ENCODE data around the gene SGMS2.

The SGMS2 gene

DNA sequence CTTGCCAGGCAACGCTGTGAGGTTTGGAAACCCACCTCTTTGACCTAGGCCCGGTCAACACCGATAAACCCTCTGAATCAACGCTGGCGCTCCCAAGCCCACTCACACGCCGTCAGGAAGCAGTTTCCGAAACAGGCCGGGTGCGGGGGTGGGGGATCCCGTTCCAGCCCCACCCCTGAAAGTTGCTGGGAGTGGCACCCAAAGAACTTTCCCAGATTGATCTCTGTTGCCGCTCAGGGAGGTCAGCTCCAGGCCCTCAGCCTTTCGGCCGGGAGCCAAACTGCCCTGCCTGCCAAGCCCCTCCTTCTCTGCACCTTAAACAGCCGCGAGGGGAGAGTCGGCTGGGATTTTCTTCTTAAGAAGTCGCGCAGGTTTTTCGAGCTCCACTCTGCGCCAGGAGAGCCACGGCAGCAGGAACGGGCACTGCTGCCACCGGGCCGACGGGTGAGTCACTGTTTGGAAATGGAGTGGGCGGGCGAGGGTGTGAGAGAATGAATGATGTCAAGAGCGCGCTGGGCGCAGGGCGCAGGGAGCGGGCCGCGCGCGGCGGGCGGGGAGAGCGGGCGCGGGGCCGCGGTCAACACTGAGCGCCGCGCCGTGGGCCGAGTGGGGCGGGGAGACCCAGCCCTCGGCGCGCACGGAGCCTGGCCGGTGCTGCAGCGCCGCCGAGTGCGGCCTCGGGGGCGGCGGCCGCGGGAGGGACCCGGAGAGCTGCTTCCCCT lies at the start of gene SGMS2:
TSS of gene SGMS2 (plus strand) at position 583 of the 722 bp plus-strand sequence. CDS start 70,622 bp downstream, outside the sequence.
- DNase-seq: peak; percentile 51
- in situ Hi-C loops (cut with MboI; ENCODE audit: low pct_unique_long_range_greater_than_20kb, low sequenced_read_pairs): no loop called here

DNA sequence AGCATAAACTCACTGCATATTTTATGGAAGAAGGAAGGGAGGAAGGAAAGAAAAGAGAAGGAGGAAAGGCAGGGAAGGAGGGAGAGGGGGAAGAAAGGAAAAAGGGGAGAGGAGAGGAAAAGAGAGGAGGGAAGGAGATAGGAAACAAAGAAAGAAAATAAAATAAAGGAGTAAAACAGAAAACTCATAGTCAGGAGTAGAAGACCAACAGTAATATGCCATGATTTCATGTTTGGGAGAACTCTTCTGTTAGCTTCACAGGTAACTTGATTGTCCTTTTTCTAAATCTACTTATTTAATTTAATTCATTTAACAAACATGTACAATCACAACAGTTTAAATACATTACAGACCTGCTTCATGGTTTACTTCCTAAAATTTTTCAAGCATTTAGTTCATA lies 46.8 kb upstream of the SGMS2 start:
- DNase-seq: no peak

DNA sequence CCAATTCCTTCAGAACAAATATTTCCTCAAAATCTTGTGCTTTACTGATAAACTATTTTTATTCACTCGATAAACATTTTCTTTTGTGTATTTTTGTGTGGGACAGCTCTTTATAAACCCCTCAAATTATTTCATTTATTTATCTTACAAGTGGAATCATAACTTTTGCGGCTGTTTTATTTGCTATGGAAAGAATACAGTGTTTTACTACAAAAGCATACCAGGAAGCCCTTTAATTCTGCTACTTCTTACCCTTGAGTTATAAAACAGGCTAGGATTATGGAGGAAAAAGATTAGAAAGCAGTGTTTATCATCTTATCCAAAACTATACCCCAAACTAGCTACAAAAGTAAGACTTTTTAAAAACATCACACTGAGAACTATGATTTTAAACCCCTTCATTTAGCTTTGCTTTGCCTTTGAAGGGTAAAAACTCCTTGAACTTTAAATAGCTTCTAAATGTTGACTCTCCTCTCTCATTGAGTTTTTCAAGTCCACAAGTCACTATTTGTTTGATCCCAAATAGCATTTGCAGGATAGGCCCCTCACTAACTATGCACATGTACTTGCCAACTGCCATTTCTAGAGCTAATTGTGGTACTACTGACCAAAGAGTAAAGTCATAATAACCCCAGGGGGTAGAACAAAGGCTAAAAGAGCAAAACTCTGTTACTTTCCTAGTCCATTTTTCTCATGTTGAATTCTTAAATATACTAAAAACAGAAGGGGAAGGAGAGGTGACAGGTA lies 45.8 kb upstream of the SGMS2 start:
- in situ Hi-C loops (cut with MboI; ENCODE audit: low pct_unique_long_range_greater_than_20kb, low sequenced_read_pairs): no loop called here
- DNase-seq: no peak

More for the DNA sequence above, 46.8 kb upstream of the SGMS2 start:
- in situ Hi-C loops (cut with MboI; ENCODE audit: low pct_unique_long_range_greater_than_20kb, low sequenced_read_pairs): no loop called here

DNA sequence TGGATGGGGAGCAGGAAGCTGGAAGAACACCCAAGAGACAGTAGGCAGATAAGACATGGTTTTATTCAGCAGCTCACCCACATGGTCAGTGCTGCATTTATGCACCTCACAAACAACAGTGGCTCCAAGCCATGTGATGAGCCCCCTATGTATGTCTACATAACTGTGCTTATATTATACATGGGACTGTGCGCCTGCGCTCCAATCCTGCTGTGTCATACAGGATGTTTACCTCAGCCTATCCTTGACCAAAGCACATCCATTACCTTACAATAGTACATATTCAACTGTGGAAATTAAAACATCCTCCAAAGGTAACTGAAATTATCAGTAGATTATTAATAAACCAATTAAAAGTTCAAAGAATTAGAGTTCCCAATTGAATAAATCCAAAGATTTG lies 44.1 kb upstream of the SGMS2 start:
- peak; percentile 23 for DNase-seq
- in situ Hi-C loops (cut with MboI; ENCODE audit: low pct_unique_long_range_greater_than_20kb, low sequenced_read_pairs): no loop called here

DNA sequence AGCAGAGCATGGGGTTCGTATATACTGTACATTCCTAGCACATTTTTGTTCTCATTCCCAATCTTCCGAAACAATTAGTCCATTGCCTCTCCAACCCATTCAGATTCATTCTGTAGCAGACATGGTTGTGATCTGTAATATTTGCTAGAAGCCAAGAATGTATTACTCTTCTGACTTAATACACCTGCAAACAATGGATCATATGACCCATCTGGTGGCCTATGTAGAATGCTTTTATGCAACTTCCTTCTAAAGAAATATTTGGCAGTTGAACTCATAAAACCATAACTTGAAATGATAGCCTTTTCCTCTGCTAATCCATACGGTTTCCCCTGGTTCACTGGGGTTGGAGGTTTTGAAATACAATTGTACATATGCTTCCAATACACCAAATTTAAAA lies 32.8 kb upstream of the SGMS2 start:
- in situ Hi-C loops (cut with MboI; ENCODE audit: low pct_unique_long_range_greater_than_20kb, low sequenced_read_pairs): no loop called here
- no peak for DNase-seq

DNA sequence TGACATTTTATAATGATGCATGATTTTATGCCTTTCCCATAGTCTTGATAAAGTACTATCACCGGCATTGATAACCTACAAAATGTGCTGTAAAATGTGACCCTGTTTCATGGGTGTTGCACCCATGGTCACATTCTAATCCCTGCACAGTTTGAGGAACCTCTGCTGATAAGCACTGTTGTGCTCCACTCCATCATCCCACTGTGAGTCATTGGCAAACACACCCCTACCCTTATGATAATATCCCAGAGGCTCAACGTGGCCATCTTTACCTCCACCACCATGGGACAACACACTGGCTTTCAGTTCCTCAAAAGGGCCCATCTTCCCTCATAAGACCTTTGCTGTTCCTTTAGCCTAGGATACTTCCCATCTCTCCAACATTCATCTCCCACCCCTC lies 32.0 kb upstream of the SGMS2 start:
- in situ Hi-C loops (cut with MboI; ENCODE audit: low pct_unique_long_range_greater_than_20kb, low sequenced_read_pairs): no loop called here
- no peak for DNase-seq

DNA sequence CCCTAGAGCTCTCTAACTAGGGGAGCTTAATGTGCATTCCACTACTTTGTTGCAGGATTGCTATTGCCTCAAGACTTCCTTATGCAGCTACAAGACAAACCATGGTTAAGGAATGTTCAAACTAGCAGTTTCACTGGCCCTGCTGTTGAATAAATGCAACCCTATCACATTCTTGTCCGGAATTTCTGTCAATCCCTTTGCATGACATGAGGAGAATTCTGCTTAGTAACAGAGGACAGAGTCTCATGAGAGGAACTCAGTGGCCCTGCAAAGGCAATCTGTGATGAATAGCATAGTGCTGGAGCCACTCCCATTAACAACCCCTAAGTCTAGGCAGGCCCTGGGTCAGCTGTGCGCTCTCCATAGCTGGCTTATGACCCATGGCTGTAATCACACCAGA lies 30.7 kb upstream of the SGMS2 start:
- DNase-seq: no peak
- in situ Hi-C loops (cut with MboI; ENCODE audit: low pct_unique_long_range_greater_than_20kb, low sequenced_read_pairs): no loop called here

DNA sequence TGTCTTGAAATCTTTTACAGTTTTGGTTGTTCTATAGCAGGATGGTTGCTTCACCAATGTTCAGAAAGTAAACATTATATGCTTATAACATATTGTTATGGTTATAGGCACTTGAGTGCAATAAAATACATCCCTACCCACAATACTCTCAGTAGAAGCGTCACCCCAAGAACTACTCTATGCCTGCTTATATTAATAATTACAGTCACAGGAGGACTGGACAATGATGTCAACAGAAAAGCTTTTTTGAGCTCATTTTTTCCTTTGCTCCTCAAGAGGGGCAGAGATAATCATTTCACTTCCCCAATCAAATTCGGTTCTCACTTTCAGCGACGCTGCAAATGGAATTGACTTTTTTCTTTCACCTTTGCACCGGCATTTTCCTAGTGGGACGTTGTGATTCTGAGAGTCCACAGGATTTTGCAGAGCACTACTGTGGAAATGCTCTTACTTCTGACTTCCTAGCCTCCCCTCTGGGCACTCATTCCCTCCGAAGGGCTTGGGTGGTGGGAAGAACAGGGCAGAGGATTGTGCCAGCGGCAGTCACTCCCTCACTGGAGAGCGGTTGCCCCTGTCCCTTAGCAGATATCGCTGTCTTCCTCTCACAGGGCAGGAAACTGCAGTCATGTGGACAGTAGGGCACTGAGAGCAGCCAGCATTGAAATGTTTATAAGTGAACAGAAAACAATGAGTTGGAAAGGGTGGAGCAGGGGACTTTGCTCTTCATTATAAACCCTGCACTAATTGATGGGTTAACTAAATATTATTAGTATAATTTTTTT lies 24.9 kb upstream of the SGMS2 start:
- no peak for DNase-seq
- in situ Hi-C loops (cut with MboI; ENCODE audit: low pct_unique_long_range_greater_than_20kb, low sequenced_read_pairs): no loop called here

DNA sequence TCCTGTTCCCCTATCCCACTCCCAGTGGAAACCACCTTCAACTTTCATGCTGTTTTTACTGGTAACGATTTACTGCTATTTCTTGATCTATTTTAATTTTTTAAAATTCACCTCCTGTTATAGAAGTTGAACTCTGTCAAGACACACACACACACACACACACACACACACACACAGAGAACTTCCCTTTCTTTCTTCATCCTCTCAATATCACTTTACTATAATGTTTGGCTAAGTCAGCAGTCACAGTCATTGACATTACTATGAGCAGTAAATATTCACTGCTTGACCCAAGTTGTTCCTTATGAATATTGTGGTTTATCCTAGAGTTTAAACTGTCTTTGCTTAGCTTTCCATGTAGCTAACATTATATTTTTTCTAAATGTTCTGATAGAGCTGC lies 24.0 kb upstream of the SGMS2 start:
- peak; percentile 48 for DNase-seq
- in situ Hi-C loops (cut with MboI; ENCODE audit: low pct_unique_long_range_greater_than_20kb, low sequenced_read_pairs): no loop called here

DNA sequence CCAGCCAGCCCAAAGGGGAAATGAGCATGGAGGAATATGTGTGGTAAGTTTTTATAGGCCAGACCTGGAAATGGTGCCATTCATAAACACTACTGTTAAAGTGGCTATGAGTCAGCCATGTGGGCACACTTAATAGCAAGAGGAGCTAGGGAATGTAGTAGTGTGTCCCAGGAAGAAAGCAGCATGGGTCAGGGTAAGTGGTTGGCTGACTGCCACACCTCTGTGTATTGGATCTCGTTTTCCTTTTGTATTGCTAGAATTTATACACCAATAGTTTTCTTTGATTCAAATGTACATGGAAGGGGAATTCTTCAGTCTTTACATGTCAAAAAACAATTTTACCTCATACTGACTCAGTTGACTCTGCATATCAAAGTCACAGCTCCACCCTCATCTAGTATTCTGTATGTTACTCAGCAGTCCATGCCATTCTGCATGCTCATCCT lies 22.9 kb upstream of the SGMS2 start:
- in situ Hi-C loops (cut with MboI; ENCODE audit: low pct_unique_long_range_greater_than_20kb, low sequenced_read_pairs): no loop called here
- no peak for DNase-seq

DNA sequence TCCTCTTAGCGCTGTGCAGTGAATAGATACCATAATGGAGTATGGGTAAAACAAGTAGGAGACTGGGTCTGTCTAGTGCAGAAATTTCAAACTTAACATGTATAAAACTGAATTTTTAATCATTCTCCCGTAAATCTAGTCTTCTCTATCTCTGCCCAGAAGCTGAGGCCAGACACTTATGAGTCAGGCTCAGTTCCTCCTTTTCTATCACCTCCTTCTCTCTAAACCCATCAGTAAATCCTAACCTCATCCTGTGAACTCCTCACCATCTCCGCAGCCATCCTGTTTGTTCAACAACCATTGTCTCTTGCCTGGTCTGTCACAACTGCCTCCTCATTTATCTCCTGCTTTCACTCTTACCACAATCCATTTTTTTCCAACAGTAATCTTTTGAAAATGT lies 19.8 kb upstream of the SGMS2 start:
- DNase-seq: no peak
- in situ Hi-C loops (cut with MboI; ENCODE audit: low pct_unique_long_range_greater_than_20kb, low sequenced_read_pairs): no loop called here

DNA sequence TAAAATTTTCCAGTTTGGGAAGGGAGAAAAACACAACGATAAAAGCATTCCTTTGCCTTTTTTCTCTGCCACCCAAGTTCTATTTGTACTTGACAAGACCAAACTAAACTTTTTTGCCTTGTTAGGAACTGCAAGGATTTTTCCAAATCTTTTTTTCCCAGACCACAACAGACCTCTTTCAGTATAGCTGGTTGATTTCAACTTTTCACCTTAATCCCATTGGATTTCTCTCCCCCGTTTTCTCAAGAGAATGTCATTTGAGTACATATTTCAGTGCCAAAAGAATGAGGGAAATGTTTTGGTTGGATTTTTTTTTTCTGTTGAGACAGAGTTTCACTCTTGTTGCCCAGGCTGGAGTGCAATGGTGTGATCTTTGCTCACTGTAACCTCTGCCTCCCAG lies 18.5 kb upstream of the SGMS2 start:
- in situ Hi-C loops (cut with MboI; ENCODE audit: low pct_unique_long_range_greater_than_20kb, low sequenced_read_pairs): no loop called here
- no peak for DNase-seq

DNA sequence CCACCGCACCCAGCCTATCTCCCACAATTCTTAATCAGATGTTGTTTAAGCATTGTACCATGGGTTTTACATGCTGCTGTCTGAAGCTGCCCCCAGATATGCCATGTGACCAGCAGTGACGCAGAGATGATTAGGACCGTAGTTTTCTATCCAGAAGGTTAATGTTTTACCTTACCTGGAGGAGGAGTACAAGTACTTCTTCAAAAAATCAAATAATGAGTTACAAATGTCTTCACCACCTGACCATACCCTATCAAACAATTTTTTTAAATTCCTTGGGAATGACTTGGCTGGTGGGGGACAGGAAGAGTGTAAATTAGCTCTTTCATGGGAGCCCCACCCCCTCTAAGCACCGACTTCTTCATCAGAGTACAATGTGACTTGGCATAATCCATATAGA lies 16.2 kb upstream of the SGMS2 start:
- DNase-seq: no peak
- in situ Hi-C loops (cut with MboI; ENCODE audit: low pct_unique_long_range_greater_than_20kb, low sequenced_read_pairs): no loop called here

DNA sequence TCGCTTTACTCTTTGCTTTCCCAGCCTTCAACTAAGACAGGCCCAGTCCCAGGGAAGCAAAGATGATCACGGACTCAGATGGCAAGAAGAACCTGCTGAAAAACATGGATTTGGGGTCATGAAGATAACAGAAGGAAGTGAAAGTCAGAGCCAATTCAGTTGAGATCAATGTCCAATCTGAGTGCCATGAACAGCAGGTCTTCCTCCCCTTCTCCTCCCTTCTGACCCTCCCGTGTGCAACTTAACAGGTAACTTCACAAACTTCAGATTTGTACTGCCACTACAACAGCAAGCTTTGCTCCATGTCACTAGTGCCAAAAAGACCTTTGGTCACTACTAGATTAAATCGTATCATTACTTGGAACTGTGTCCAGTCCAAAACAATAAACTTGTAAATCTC lies 15.5 kb upstream of the SGMS2 start:
- no peak for DNase-seq
- in situ Hi-C loops (cut with MboI; ENCODE audit: low pct_unique_long_range_greater_than_20kb, low sequenced_read_pairs): no loop called here

DNA sequence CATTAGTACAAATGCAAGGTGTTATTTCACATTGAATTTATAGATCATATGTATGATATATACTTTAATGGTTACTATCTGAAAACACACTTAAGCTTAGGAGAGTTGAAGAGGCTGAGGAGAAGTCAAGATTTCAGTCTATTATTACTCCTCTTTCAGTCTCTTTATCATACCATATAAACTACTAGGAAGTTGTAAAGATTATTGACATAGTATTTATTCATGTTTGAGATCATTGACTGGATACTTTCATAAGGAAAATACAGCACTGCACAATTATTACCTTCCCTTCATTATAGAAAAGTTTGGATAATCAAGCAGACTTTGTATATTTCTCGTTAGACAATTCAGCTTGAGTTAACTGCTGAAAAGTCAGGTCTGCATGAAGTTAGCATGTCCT lies 10.0 kb upstream of the SGMS2 start:
- in situ Hi-C loops (cut with MboI; ENCODE audit: low pct_unique_long_range_greater_than_20kb, low sequenced_read_pairs): no loop called here

DNA sequence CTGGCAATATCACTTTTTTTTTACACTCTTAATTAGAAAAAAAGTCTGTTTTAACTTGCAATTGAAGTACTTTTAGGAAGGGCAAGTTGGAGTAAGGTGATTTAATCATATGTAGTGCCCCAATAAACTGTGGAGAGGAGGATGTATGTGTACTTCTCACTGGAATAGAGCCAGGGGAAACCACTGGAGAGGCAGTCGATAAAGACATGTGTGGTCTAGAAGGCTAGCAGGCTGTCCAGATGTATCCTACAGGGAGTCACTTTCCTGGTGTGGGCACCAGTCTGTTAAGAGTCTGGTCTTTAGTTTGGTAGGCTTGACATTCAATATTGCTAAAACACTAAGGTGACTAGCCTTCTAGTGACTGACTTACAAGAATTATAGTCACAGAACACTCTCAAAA lies 9.6 kb upstream of the SGMS2 start:
- in situ Hi-C loops (cut with MboI; ENCODE audit: low pct_unique_long_range_greater_than_20kb, low sequenced_read_pairs): no loop called here
- DNase-seq: peak; percentile 70

More for the DNA sequence above, 10.0 kb upstream of the SGMS2 start:
- DNase-seq: no peak

DNA sequence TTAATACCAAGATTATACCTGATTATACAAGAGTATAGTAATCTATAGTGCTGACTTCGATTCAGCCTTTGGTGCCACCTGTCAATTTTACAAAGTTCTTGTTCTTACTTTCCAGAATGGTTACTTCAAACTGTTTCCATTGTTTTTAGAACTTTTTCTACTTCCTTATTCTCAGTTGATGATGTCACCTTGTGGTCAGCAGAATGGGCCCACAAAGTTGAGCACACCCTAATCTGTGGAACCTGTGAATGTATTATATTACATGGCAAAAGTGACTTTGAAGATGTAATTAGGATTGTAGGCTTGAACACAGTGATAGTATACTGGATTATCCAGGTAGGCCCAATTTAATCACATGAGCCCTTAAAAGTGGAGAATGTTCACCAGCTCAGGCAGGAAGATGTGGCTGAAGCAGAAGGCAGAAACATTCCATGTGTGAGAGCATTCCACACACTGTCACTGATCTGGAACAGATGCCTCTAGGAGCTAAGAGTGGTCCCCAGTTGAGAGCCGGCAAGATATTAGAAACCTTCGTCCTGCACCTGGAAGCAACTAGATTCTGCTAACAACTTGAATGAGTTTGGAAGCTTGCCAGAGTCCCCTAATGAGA lies 6.3 kb upstream of the SGMS2 start:
- in situ Hi-C loops (cut with MboI; ENCODE audit: low pct_unique_long_range_greater_than_20kb, low sequenced_read_pairs): no loop called here
- peak; percentile 47 for DNase-seq

DNA sequence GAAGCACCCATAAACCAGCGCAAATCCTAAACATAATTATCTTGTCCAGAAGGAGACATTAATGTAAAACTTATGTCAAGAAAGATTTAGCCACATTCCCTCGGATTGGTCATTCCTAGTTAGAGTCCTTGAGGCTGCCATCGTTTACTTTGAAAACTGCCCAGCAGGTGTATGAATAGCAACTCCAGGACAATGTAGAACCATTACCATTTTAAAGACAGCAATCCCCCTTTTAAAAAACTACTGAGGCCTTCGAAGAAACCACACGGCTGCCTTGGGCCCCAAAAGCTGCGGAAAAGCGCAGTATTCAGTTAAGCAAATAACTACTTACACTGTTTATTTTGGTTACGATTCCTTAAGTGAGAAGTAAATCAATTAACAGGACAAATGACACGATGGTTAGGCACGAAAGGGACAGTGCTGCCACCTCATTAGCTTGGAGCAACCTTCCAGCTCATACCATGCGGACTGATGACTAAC lies 822 bp upstream of the SGMS2 start:
- in situ Hi-C loops (cut with MboI; ENCODE audit: low pct_unique_long_range_greater_than_20kb, low sequenced_read_pairs): no loop called here
- no peak for DNase-seq

DNA sequence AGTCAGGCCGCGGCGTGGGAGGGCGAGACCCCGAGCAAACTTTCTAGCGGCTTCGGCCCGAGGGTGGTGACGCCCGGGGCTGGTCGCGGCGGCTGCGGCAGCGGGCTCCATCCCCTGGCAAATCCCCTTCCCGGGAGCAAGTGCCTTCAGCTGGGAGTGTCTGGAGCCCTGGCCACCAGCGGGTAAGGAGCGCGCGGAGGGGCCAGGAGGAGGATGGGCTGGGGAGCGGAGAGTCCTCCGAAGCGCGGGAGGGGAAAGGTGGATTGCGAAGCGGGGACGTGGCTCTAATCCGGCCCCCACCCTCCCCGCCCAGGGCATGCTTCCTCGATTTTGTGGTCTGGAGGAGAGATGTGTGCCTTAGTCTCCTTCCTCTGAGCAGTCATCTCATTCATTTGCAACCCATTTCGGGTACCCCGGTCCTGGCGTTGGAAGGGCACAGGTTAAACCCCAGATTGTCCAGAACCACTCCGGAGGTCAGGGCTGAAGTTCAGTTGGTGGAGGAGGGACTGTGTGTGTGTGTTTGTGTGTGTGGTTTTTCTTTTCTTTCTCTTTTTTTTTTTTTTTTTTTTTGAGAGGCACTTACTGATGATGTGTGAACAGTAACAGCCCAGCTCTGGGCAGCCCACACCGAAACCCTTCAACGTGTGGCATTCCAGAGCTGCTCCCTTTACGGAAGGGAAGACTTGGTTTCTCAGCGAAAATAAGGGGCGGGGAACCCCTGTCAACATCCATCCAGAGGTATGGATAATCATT lies 516 bp downstream of the SGMS2 start:
- in situ Hi-C loops (cut with MboI; ENCODE audit: low pct_unique_long_range_greater_than_20kb, low sequenced_read_pairs): no loop called here
- DNase-seq: peak; percentile 48
